GM23338 (cell line): ENCODE results near the gene IRF6. TPM values are rescaled to one million over a fixed set of nuclear protein-coding genes. Genes with fewer than 3 reads are reported as not detected.

Experiments used
- ATAC-seq: fragments of 200-7000 bp; cut with Tn5 transposase; 3 replicates; pipeline ENCODE4 v1.9.1; 2020
- DNase-seq: peaks from one replicate; pipeline ENCODE4 v3.0.0-alpha.2; 2015; ENCODE audit warnings: low spot score
- H2AFZ ChIP-seq: fragments of 200-600 bp; sonication (generic); 2 replicates; pipeline ENCODE4 v1.8.0; 2016; ENCODE audit warnings: antibody characterized with exemption, mild to moderate bottlenecking, moderate library complexity
- H3F3A ChIP-seq: fragments of 200-600 bp; sonication (generic); replicated peaks from 2 replicates; pipeline ENCODE4 v1.8.0; 2017; ENCODE audit warnings: antibody characterized with exemption, mixed run types, low read depth
- H3K27ac ChIP-seq: fragments of 200-600 bp; sonication (generic); 2 replicates; pipeline ENCODE4 v1.6.1; 2016; ENCODE audit warnings: low read depth
- H3K27me3 ChIP-seq: fragments of 200-600 bp; sonication (generic); 2 replicates; pipeline ENCODE4 v1.8.0; 2016; ENCODE audit warnings: mild to moderate bottlenecking, mixed run types, moderate library complexity; ENCODE audit not compliant: insufficient read depth
- H3K36me3 ChIP-seq: fragments of 200-600 bp; sonication (generic); 2 replicates; pipeline ENCODE4 v1.8.0; 2016; ENCODE audit warnings: mild to moderate bottlenecking; ENCODE audit not compliant: insufficient read depth
- H3K4me1 ChIP-seq: fragments of 200-600 bp; sonication (generic); 2 replicates; pipeline ENCODE4 v1.8.0; 2016; ENCODE audit warnings: mild to moderate bottlenecking, moderate library complexity; ENCODE audit not compliant: insufficient read depth
- H3K4me2 ChIP-seq: fragments of 200-600 bp; sonication (generic); 2 replicates; pipeline ENCODE4 v1.7.1; 2017; ENCODE audit warnings: mixed run types
- H3K4me3 ChIP-seq: fragments of 200-600 bp; sonication (generic); 2 replicates; pipeline ENCODE4 v1.6.1; 2016; ENCODE audit warnings: mixed run types
- H3K79me2 ChIP-seq: fragments of 200-600 bp; sonication (generic); replicated peaks from 2 replicates; pipeline ENCODE4 v1.8.0; 2017; ENCODE audit warnings: mild to moderate bottlenecking; ENCODE audit not compliant: insufficient read depth
- H3K9me2 ChIP-seq: fragments of 200-600 bp; sonication (generic); 2 replicates; pipeline ENCODE4 v1.8.0; 2017; ENCODE audit not compliant: insufficient read depth
- H4K20me1 ChIP-seq: fragments of 200-600 bp; sonication (generic); replicated peaks from 2 replicates; pipeline ENCODE4 v1.8.0; 2017; ENCODE audit warnings: mild to moderate bottlenecking; ENCODE audit not compliant: insufficient read depth
- H3K27ac Mint-ChIP-seq: 2 replicates; pipeline ENCODE4 v1.8.0; 2020; ENCODE audit warnings: inconsistent platforms, mild to moderate bottlenecking, moderate library complexity, mixed read lengths
- H3K27me3 Mint-ChIP-seq: 3 replicates; pipeline ENCODE4 v1.8.0; 2022; ENCODE audit warnings: low read depth, mild to moderate bottlenecking, moderate library complexity, mixed read lengths, inconsistent platforms; ENCODE audit not compliant: insufficient read depth, poor library complexity
- H3K36me3 Mint-ChIP-seq: 3 replicates; pipeline ENCODE4 v1.8.0; 2021; ENCODE audit warnings: low read depth, mild to moderate bottlenecking, inconsistent platforms, moderate library complexity, mixed read lengths
- H3K4me1 Mint-ChIP-seq: 3 replicates; pipeline ENCODE4 v1.8.0; 2020; ENCODE audit warnings: mild to moderate bottlenecking, inconsistent platforms, mixed read lengths
- H3K4me3 Mint-ChIP-seq: 3 replicates; pipeline ENCODE4 v1.8.0; 2021; ENCODE audit warnings: moderate library complexity, mild to moderate bottlenecking, inconsistent platforms, mixed read lengths
- H3K9me3 Mint-ChIP-seq: 3 replicates; pipeline ENCODE4 v1.8.0; 2020; ENCODE audit warnings: moderate library complexity, mild to moderate bottlenecking, inconsistent platforms, mixed read lengths
- CREB1 ChIP-seq: fragments of 250-450 bp; sonication (Bioruptor Pico); IDR thresholded peaks from 2 replicates; pipeline ENCODE4 v1.5.0; 2020; ENCODE audit warnings: low read depth, mild to moderate bottlenecking, moderate library complexity
- CTCF ChIP-seq, 2 experiments: fragments of 200-600 bp in 1 of 2; sonication (generic) in 1 of 2; conservative IDR thresholded peaks; 2 replicates each; pipeline versions ENCODE4 v1.5.1 to v1.6.1; 2016 to 2017; ENCODE audit warnings: antibody characterized with exemption in 2 of 2, low read depth in 2 of 2, mild to moderate bottlenecking in 2 of 2, moderate library complexity in 1 of 2
- ETS1 ChIP-seq: IDR thresholded peaks from 2 replicates; pipeline ENCODE4 v1.6.1; 2016; ENCODE audit warnings: antibody characterized with exemption
- EZH2 ChIP-seq: fragments of 200-600 bp; sonication (generic); IDR thresholded peaks from one replicate; pipeline ENCODE4 v1.8.0; 2017; ENCODE audit warnings: antibody characterized with exemption, mild to moderate bottlenecking, low read depth; ENCODE audit not compliant: unreplicated experiment
- EZH2phosphoT487 ChIP-seq: fragments of 200-600 bp; sonication (generic); IDR thresholded peaks from one replicate; pipeline ENCODE4 v1.8.1; 2018; ENCODE audit warnings: antibody characterized with exemption; ENCODE audit not compliant: unreplicated experiment
- JUNB ChIP-seq: IDR thresholded peaks from one replicate; pipeline ENCODE4 v1.6.1; 2016; ENCODE audit warnings: antibody characterized with exemption; ENCODE audit not compliant: unreplicated experiment
- NANOG ChIP-seq: IDR thresholded peaks from 2 replicates; pipeline ENCODE4 v1.6.1; 2016; ENCODE audit warnings: antibody characterized with exemption, borderline replicate concordance
- POLR2AphosphoS5 ChIP-seq: IDR thresholded peaks from 2 replicates; pipeline ENCODE4 v1.6.1; 2016; ENCODE audit warnings: antibody characterized with exemption, low read depth
- REST ChIP-seq: IDR thresholded peaks from one replicate; pipeline ENCODE4 v1.6.1; 2018; ENCODE audit warnings: antibody characterized with exemption; ENCODE audit not compliant: unreplicated experiment
- STAT1 ChIP-seq: IDR thresholded peaks from one replicate; pipeline ENCODE4 v1.6.1; 2016; ENCODE audit warnings: antibody characterized with exemption; ENCODE audit not compliant: unreplicated experiment
- ZNF114 ChIP-seq: fragments of 250-450 bp; sonication (Bioruptor Pico); IDR thresholded peaks from 2 replicates; pipeline ENCODE4 v1.5.0; 2020; ENCODE audit warnings: mild to moderate bottlenecking, moderate library complexity
- ZNF331 ChIP-seq: fragments of 250-450 bp; sonication (Bioruptor Pico); IDR thresholded peaks from 2 replicates; pipeline ENCODE4 v1.5.0; 2020; ENCODE audit warnings: low read depth, mild to moderate bottlenecking, moderate library complexity
- ZNF462 ChIP-seq: fragments of 250-450 bp; sonication (Bioruptor Pico); IDR thresholded peaks from 2 replicates; pipeline ENCODE4 v1.5.0; 2020; ENCODE audit warnings: mild to moderate bottlenecking, moderate library complexity
- polyA plus RNA-seq: library from polyadenylated mRNA; unstranded; fragments of >200 nt; fragmentation: Nextera tagmentation; extraction: Ambion mirVana; gene quantifications from 2 replicates; pipeline ENCODE4 v1.2.1, GENCODE V29; 2016
- total RNA-seq: library from RNA; depleted of rRNA; stranded (reverse); fragments of >200 nt; shearing (Covaris generic); gene quantifications from 2 replicates; pipeline ENCODE4 v1.2.3, GENCODE V29; 2014

The IRF6 gene
- total and polyA plus RNA-seq, 2 experiments from 2014 or later = 4.6 to 11.7 TPM

- Mint-ChIP-seq H3K4me1 (peaks cover 7% of the 10 kb centered on the region; the same call in 2 of the 3 replicates), H3K9me3 (no peaks in the 10 kb centered on the region), H3K36me3 (no peaks in the 10 kb centered on the region), H3K27ac (no peak overlapping the region), H3K4me3 (no peak overlapping the region), H3K27me3 (peaks cover 10% of the 10 kb centered on the region)
- Histone ChIP-seq H3K4me1 (no peaks in the 10 kb centered on the region), H3K36me3 (no peaks in the 10 kb centered on the region), H3K27me3 (no peaks in the 10 kb centered on the region), H3K4me3 (no peak overlapping the region), H4K20me1 (no peaks in the 10 kb centered on the region), H3F3A (no peaks in the 10 kb centered on the region), H3K79me2 (no peaks in the 10 kb centered on the region), H2AFZ (no peak overlapping the region), H3K4me2 (no peak overlapping the region), H3K9me2 (no peaks in the 10 kb centered on the region), H3K27ac (no peak overlapping the region)
- TF ChIP-seq EZH2 (no peak), POLR2AphosphoS5 (no peak), ZNF462 (CRISPR knock-in tag) (no peak), NANOG (no peak), ZNF331 (CRISPR knock-in tag) (no peak), ZNF114 (CRISPR knock-in tag) (no peak), ETS1 (no peak), STAT1 (no peak), EZH2phosphoT487 (no peak), CTCF (conservative IDR thresholded peaks at IDR 0.05; ENCODE audit: low read depth in 2 of 2) (no peak), REST (no peak), JUNB (no peak), CREB1 (no peak)
- DNase-seq = no peak
- no peak for ATAC-seq
Observed at GRCh38 chr1:209816923-209817322, 11.0 kb upstream of the IRF6 start.
